Peyer's patch (tissue), 4 donors: ENCODE measurements around the gene OR3A3.

ENCODE experiments used
- POLR2A ChIP-seq, 2 donors: fragments of 450-650 bp; IDR thresholded peaks; one replicate each; pipeline ENCODE4 v1.5.1; 2017; ENCODE audit warnings: antibody characterized with exemption in 2 of 2, mild to moderate bottlenecking in 2 of 2, moderate library complexity in 2 of 2
- TF ChIP-seq, protein P1 (sequence below), 6 experiments: fragments of 450-650 bp in 4 of 6; fragments of 200-600 bp in 2 of 6; sonication (generic) in 1 of 6; IDR thresholded peaks; one replicate each; pipeline ENCODE4 v1.5.1; 2017 to 2019; ENCODE audit warnings: antibody characterized with exemption in 6 of 6, mild to moderate bottlenecking in 3 of 6, moderate library complexity in 1 of 6

DNA sequence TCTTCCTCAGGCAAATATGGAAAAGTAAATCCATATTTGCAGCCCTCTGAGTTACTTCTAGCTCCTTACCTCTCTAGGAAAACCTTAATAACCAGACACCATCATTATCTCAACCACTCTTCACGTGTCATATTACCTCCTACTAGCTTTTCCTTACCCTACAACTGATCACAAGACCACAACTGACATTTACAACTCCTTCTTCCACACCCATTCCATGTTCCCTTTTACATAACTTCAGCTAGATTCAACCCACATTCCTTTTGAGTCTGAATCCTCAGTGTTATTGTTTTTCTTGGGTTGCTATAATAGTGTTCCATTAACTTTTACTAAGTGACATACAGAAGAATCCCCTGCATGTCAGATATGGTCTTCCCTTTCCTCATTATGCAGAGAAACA, 27.2 kb downstream of the OR3A3 start:
- TF ChIP-seq, protein P1, sequence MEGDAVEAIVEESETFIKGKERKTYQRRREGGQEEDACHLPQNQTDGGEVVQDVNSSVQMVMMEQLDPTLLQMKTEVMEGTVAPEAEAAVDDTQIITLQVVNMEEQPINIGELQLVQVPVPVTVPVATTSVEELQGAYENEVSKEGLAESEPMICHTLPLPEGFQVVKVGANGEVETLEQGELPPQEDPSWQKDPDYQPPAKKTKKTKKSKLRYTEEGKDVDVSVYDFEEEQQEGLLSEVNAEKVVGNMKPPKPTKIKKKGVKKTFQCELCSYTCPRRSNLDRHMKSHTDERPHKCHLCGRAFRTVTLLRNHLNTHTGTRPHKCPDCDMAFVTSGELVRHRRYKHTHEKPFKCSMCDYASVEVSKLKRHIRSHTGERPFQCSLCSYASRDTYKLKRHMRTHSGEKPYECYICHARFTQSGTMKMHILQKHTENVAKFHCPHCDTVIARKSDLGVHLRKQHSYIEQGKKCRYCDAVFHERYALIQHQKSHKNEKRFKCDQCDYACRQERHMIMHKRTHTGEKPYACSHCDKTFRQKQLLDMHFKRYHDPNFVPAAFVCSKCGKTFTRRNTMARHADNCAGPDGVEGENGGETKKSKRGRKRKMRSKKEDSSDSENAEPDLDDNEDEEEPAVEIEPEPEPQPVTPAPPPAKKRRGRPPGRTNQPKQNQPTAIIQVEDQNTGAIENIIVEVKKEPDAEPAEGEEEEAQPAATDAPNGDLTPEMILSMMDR (IDR thresholded peaks at IDR 0.05), result no peak
- no peak for TF ChIP-seq POLR2A (IDR thresholded peaks at IDR 0.05)
